ENCODE results near the gene RAI1.
"Not testable (repeated sequence)": the region's sequence is repeated elsewhere in the genome, so short reads cannot be mapped to it uniquely, and the experiment has no call there.

Gene RAI1

GRCh38 chr17:17677299-17678040 is 3.8 kb upstream of the RAI1 start:
- H3K4me3 ChIP-seq: no peak overlapping the region
- no peak overlapping the region for H3K27ac ChIP-seq

GRCh38 chr17:17678063-17678699 is 3.1 kb upstream of the RAI1 start:
- H3K4me3 ChIP-seq, H3K27ac ChIP-seq: not testable (repeated sequence)

GRCh38 chr17:17679243-17679642 is 2.0 kb upstream of the RAI1 start:
- Histone ChIP-seq H3K4me3 (no peak overlapping the region), H3K27ac (no peak overlapping the region)

GRCh38 chr17:17679748-17680147 is 1.5 kb upstream of the RAI1 start:
- H3K27ac ChIP-seq: no peak overlapping the region
- no peak overlapping the region for H3K4me3 ChIP-seq

- Histone ChIP-seq H3K4me3 (peak overlapping the region in 2 of 7 experiments; percentile 86), H3K27ac (peak overlapping the region in 9 of 21 experiments; percentile 21 to 98 (median 95))
Observed at GRCh38 chr17:17680477-17681186, 626 bp upstream of the RAI1 start.

- Histone ChIP-seq H3K4me3 (peak overlapping the region; percentile 62 to 87 (median 84)), H3K27ac (peak overlapping the region; percentile 81 to 99 (median 94))
Observed at GRCh38 chr17:17681744-17682292, 560 bp downstream of the RAI1 start.

- Histone ChIP-seq H3K27ac (peak overlapping the region; percentile 81 to 99 (median 94)), H3K4me3 (peak overlapping the region; percentile 62 to 87 (median 84))
Observed at GRCh38 chr17:17682293-17682736, 1.1 kb downstream of the RAI1 start.

GRCh38 chr17:17682737-17683680 is 1.8 kb downstream of the RAI1 start:
- Histone ChIP-seq H3K4me3 (peak overlapping the region; percentile 62 to 87 (median 84)), H3K27ac (peak overlapping the region; percentile 81 to 99 (median 94))

GRCh38 chr17:17683710-17684365 is 2.6 kb downstream of the RAI1 start:
- H3K4me3 ChIP-seq: no peak overlapping the region
- H3K27ac ChIP-seq: peak overlapping the region in 19 of 21 experiments; percentile 10 to 99 (median 95)

- Histone ChIP-seq H3K27ac (peak overlapping the region in 20 of 21 experiments; percentile 22 to 97 (median 76)), H3K4me3 (no peak overlapping the region)
Observed at GRCh38 chr17:17684906-17685774, 3.9 kb downstream of the RAI1 start.

- Histone ChIP-seq H3K27ac (peak overlapping the region in 20 of 21 experiments; percentile 22 to 97 (median 76)), H3K4me3 (no peak overlapping the region)
Observed at GRCh38 chr17:17685775-17686291, 4.6 kb downstream of the RAI1 start.

- H3K4me3 ChIP-seq: no peak overlapping the region
- no peak overlapping the region for H3K27ac ChIP-seq
Observed at GRCh38 chr17:17689312-17689711, 8.1 kb downstream of the RAI1 start.

- H3K27ac ChIP-seq: peak overlapping the region in 1 of 21 experiments; percentile 99
Observed at GRCh38 chr17:17690233-17690632, 9.0 kb downstream of the RAI1 start.

GRCh38 chr17:17691468-17692263 is 10.4 kb downstream of the RAI1 start:
- H3K27ac ChIP-seq: peak overlapping the region in 13 of 21 experiments; percentile 14 to 99 (median 98)
- no peak overlapping the region for H3K4me3 ChIP-seq

More at GRCh38 chr17:17690233-17690632, 9.0 kb downstream of the RAI1 start:
- H3K4me3 ChIP-seq: not testable (repeated sequence)

- Histone ChIP-seq H3K4me3 (no peak overlapping the region), H3K27ac (peak overlapping the region in 20 of 21 experiments; percentile 78 to 99 (median 97))
Observed at GRCh38 chr17:17692353-17693252, 11.3 kb downstream of the RAI1 start.
